Activated CD4-positive, alpha-beta T cell treated with anti-CD3 and anti-CD28 coated beads, Interleukin-2, Interleukin-4, amounts not matched to agents 100 ng/mL and 50 ng/mL, durations not matched to agents 16 hours and 8 hours (primary cell): ENCODE measurements around the gene RPS6KB1.
"Not testable (repeated sequence)": the region's sequence is repeated elsewhere in the genome, so short reads cannot be mapped to it uniquely, and the experiment has no call there.

ENCODE experiments used
- DNase-seq: peaks from one replicate; pipeline ENCODE4 v3.0.0-alpha.2; 2020; ENCODE audit warnings: low spot score

The RPS6KB1 gene

DNA sequence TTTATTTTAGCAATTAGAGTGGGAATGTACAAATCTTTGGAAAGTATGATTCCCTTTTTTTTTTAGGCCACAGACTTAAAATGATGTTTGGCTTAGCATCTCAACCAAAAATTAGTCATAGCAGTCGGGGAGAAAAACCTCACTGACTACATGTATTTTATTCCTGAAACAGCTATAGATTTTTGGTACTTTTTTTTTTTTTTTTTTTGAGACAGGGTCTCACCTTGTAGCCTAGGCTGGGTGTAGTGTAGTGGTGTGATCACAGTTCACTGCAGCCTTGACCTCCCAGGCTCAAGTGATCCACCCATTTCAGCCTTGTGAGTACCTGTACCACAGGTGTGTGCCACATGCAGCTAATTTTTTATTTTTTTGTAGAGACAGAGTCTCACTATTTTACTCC lies 48.2 kb downstream of the RPS6KB1 start:
- DNase-seq, result peak; percentile 20

DNA sequence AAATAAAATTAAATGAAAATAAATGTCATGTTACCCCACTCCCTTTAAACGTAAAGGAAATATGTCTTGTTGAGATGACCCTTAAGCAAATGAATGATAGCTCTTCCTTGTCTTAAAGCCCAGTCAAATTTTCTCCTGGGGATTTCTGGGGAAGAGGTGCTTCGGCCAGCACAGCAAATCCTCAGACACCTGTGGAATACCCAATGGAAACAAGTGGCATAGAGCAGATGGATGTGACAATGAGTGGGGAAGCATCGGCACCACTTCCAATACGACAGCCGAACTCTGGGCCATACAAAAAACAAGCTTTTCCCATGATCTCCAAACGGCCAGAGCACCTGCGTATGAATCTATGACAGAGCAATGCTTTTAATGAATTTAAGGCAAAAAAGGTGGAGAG lies 53.5 kb downstream of the RPS6KB1 start:
- DNase-seq, result not testable (repeated sequence)

DNA sequence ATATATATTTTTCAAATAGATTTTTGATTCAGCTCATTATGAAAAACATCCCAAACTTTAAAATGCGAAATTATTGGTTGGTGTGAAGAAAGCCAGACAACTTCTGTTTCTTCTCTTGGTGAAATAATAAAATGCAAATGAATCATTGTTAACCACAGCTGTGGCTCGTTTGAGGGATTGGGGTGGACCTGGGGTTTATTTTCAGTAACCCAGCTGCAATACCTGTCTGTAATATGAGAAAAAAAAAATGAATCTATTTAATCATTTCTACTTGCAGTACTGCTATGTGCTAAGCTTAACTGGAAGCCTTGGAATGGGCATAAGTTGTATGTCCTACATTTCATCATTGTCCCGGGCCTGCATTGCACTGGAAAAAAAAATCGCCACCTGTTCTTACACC lies 54.4 kb downstream of the RPS6KB1 start:
- DNase-seq, result peak; percentile 7

DNA sequence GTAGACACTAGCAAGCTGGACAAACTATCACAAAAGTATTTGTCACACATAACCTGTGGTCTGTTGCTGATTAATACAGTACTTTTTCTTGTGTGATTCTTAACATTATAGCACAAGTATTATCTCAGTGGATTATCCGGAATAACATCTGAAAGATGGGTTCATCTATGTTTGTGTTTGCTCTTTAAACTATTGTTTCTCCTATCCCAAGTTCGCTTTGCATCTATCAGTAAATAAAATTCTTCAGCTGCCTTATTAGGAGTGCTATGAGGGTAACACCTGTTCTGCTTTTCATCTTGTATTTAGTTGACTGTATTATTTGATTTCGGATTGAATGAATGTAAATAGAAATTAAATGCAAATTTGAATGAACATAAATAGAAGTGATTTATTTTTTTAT lies 57.1 kb downstream of the RPS6KB1 start:
- no peak for DNase-seq

DNA sequence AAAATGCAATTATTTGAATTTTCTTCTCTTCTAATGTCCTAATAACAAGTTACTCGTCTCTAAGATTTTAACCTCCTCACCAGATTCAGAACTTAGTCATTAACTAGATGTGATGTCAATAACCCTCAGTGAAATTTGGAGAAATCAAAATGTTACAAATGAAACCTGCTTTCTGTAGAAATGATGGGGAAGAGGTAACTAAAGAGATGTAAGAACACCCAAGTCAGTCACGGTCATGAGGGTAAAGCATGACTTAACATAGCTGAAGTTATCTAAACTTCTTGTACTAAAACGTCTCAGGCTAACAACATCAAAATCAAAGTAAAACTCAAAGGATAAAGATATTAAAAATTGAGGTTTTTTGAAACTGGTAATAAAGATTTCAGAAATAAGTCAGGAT lies 61.9 kb downstream of the RPS6KB1 start:
- no peak for DNase-seq

DNA sequence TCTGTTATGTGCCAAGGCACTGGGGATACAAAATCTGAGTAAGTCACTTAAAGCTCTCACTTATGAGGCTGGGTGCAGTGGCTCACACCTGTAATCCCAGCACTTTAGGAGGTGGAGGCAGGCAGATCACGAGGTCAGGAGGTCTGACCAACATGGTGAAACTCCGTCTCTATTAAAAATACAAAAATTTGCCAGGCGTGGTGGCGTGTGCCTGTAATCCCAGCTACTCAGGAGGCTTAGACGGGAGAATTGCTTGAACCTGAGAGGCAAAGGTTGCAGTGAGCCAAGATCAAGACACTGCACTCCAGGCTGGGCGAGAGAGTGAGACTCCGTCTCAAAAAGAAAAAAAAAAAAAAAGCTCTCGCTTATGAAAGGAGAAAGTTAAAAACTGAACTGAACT lies 66.7 kb downstream of the RPS6KB1 start:
- not testable (repeated sequence) for DNase-seq

DNA sequence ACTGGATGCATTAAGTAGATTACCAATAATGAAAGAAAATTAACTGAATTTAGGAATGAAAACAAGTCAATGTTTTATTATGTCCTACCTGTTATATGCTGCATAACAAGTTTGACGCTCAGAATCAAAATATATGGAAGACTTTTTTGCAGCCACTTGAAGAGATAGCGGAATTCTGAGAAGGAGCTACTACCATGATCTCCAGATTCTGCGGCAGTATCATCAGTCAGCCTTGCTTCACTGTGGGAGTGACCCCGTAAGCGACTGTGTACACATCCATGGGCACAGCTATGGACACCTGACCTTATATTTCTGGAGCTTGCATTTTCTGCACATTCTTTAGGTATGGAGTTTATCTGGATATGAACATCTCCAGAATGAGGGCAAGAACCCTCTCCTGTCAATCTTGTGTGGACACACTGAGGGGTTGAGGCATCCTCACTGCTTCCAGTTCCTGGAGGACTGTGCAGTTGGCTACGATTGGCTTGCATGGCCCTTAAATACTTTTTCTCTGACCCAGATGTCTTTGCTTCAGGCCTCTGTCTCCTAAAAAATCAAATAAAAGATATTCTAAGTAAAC lies 69.9 kb downstream of the RPS6KB1 start:
- DNase-seq, result no peak

DNA sequence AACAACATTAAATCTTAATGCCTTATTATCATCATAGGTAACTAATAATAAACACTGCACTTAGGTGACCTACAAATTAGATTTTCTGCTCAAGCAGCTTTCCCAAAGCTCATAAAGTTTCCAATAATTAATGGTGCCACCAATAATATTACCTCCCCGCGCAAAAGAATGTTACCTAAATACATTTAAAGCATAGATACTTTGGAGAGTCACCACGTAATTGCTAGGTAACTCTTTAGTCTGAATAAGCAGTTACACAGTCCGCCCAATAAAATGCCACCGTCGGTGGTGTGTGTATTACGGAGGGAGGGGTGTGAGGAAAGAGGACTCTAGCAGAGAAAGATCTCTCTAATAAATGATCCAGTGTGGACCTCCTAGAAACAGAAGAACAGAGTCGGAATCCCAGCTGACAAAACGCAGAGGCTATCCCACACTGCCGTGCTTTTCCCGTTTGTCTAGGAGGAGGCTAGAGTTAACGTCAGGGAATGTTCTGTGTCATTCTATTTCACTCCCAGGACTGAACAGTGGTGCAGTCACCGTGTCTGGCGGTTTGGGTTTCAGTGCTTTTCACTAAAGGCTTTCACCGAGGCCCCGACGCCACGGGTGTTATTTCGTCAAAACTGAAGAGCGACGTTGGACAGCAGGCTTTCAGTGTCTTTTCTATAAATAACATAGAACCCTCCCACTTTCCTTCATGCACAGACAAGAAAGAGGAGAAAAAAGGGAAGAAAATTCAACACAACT lies 71.0 kb downstream of the RPS6KB1 start:
- peak; percentile 31 for DNase-seq

DNA sequence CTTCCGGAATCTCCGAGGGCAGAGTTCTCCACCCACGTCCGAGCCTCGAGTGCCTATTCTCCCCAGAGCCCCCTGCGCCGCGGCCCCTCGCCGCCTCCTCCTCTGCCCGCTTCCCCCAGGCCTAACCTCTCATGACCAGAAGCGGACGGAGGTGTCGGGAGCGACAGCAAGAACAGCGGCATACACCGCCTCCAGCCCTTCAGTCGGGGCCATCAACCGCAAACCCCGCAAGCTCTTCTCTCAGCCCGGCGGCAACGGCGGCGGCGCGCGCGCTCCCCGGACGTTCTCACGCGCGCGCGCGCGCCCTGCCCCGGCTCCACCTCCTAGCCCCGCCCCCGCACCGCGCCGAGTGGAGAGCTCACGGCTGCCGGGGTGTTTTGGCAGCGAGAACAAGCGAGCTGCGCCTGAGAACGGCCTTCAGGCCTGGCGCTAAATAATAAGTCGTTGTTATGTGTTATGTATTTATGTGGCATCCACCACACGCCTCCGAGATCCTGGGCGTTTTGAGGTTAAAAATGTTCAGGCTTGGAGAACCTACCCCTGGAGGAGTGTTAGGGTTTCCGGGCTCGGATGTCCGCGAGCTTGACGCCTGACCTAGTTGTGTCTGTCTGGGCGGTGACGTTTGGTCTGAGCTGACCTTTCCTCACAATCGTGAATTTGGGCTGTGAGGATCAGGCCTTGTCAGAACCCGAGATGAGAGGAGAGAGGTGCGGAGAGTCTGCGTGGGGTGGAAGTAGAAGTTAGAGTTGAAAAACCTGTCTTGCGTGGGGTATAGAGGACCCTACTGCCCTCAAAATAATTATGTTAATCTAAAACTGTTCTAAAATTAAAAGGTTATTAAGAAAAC lies 71.8 kb downstream of the RPS6KB1 start, which contains the start of gene RNFT1:
Gene RNFT1, minus strand, starts transcription at position 259 of the 847 bp plus-strand sequence. Its CDS starts 77 bp downstream, at position 182.
- DNase-seq, result peak; percentile 88

DNA sequence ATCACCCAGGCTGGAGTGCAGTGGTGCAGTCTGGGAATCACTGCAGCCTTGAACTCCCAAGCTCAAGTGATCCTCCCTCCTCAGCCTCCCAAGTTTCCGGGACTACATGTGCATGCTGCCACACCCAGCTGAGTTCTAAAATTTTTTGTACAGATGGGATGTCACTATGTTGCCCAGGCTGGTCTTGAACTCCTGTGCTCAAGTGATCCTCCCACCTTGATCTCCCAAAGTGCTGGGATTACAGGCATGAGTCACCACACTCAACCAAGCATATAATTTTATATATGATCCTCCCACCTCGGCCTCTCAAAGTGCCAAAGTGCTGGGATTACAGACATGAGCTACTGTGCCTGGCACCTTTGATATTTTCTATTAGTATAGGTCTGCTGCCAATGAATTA lies 78.8 kb downstream of the RPS6KB1 start:
- DNase-seq, result not testable (repeated sequence)

DNA sequence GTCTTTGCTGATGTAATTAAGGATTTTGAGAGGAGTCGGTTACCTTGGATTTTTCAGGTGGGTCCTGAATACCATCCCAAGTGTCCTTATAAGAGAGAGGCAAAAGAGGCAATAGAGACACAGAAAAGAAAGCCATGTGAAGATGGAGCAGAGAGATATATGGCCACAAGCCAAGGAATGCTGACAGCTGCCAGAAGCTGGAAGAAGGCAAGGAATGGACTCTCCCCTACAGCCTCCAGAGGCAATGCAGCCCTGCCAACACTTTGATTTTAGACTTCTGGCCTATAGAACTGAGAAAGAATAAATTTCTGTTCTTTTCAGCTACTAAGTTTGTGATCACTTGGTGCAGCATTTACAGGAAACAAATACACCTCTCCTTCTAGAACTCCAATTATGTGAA lies 79.9 kb downstream of the RPS6KB1 start:
- DNase-seq, result no peak

DNA sequence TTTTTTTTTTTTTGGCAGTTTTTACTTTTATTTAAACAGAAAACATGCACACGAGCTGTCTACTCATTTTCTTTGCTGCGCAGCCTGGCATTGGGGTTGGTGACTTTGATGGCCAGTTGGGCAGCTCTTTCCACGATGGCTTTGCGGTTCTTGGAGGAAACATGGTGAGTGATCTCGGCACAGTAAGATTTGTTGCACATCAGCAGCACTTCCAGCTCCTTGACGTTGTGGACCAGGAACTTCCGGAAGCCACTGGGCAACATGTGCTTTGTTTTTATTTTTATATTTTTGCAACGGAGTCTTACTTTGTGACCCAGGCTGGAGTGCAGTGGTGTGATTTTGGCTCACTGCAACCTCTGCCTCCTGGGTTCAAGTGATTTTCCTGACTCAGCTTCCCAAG lies 80.6 kb downstream of the RPS6KB1 start:
- DNase-seq, result not testable (repeated sequence)

DNA sequence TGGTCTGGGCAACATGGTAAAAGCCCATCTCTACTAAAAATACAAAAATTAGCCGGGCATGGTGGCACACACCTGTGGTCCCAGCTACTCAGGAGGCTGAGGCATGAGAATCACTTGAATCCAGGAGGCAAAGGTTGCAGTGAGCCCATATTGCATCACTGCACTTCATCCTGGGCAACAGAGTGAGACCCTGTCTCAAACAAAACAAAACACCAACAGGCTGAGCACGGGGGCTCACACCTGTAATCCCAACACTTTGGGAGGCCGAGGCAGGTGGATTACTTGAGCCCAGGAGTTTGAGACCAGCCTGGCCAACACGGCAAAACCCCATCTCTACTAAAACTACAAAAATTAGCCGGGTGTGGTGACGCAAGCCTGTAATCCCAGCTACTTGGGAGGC lies 82.2 kb downstream of the RPS6KB1 start:
- DNase-seq, result not testable (repeated sequence)

DNA sequence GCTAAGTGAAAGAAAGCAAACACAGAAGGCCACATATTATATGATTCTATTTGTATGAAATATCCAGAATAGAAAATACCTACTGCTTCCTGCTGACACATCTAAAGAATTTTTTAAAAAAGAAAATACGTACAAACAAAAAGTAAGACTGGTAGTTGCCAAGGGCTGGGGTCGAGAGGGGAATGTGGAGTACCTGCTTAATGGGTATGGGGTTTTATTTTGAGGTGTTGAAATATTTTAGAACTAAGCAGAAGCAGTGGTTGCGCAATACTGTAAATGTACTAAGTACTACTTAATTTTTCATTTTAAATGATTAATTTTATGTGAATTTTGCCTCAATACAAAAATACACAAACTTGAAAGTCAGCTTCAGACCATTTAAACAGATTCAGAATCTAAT lies 103.7 kb downstream of the RPS6KB1 start:
- DNase-seq, result not testable (repeated sequence)
